Vagina (tissue), 2 donors: ENCODE measurements around the gene ACTR1A. TPM values are rescaled to one million over a fixed set of nuclear protein-coding genes. Genes with fewer than 3 reads are reported as not detected.

Experiments
- DNase-seq, 2 donors: peaks; one replicate each; pipeline ENCODE4 v3.0.0-alpha.2; 2017; ENCODE audit errors: extremely low spot score in 2 of 2
- H3K27ac ChIP-seq: fragments of 200-600 bp; sonication (generic); one replicate; pipeline ENCODE4 v1.5.1; 2019
- H3K27me3 ChIP-seq: fragments of 200-600 bp; sonication (generic); one replicate; pipeline ENCODE4 v1.5.1; 2019
- H3K36me3 ChIP-seq, 2 donors: fragments of 200-600 bp; sonication (generic); one replicate each; pipeline ENCODE4 v1.5.1; 2017 to 2019
- H3K4me1 ChIP-seq: fragments of 200-600 bp; sonication (generic); one replicate; pipeline ENCODE4 v1.5.1; 2019
- H3K4me3 ChIP-seq, 2 donors: fragments of 200-600 bp; sonication (generic); 1 replicate in 1 of 2; 2 replicates in 1 of 2; pipeline ENCODE4 v1.5.1; 2016 to 2019
- H3K9me3 ChIP-seq: fragments of 200-600 bp; sonication (generic); one replicate; pipeline ENCODE4 v1.5.1; 2019
- POLR2A ChIP-seq, 2 donors: fragments of 450-650 bp; IDR thresholded peaks; one replicate each; pipeline ENCODE4 v1.6.1; 2017; ENCODE audit warnings: antibody characterized with exemption in 2 of 2, mild to moderate bottlenecking in 2 of 2, moderate library complexity in 2 of 2
- POLR2AphosphoS5 ChIP-seq, 2 donors: sonication (generic); formaldehyde crosslinking; IDR thresholded peaks; one replicate each; pipeline ENCODE4 v1.9.0; 2017; ENCODE audit warnings: antibody characterized with exemption in 2 of 2, mild to moderate bottlenecking in 2 of 2, low read depth in 1 of 2; ENCODE audit not compliant: insufficient read depth in 1 of 2
- intact Hi-C: fragments of 100-400 bp; cut with DNase I; formaldehyde crosslinking; loops from one replicate; pipeline ENCODE4 v1.15.1; 2023
- total RNA-seq: library from RNA; depleted of rRNA; stranded (reverse); fragments of >200 nt; gene quantifications from one replicate; pipeline ENCODE4 v1.2.3, GENCODE V29; 2016
- TF ChIP-seq, protein P1 (sequence below), 3 experiments: fragments of 450-650 bp in 2 of 3; fragments of 200-600 bp in 1 of 3; sonication (generic) in 1 of 3; IDR thresholded peaks; one replicate each; pipeline ENCODE4 v1.5.1; 2017 to 2019; ENCODE audit warnings: antibody characterized with exemption in 3 of 3, mild to moderate bottlenecking in 2 of 3, moderate library complexity in 2 of 3

ACTR1A gene
- total RNA-seq, 1 donor from 2014 or later, result 74.2 TPM

DNA sequence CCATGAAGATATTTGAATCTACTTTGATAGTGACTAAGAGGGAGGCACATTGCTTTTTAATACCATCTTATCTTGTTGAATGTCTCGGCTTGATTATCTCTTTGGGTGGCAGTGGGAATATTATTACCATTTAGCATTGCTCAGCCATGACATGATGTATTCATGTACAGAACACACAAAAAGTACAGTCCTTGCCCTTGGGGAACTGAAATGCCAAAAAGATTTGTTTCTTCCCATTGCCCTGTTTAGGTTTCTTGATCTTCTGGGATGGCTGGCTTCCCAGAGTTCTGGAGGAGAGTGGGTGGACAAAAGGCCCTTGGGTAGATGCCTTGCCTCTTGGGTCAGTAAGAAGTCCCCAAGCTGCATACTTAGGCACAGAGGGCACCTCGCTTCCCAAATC, 25.0 kb upstream of the ACTR1A start:
- no peaks in the 10 kb centered on the region for H3K9me3 ChIP-seq
- H3K27ac ChIP-seq, result no peak overlapping the region
- TF ChIP-seq POLR2AphosphoS5 (IDR thresholded peaks at IDR 0.05; ENCODE audit: insufficient read depth in 1 of 2, low read depth in 1 of 2) (no peak), POLR2A (IDR thresholded peaks at IDR 0.05) (no peak)
- TF ChIP-seq, protein P1, sequence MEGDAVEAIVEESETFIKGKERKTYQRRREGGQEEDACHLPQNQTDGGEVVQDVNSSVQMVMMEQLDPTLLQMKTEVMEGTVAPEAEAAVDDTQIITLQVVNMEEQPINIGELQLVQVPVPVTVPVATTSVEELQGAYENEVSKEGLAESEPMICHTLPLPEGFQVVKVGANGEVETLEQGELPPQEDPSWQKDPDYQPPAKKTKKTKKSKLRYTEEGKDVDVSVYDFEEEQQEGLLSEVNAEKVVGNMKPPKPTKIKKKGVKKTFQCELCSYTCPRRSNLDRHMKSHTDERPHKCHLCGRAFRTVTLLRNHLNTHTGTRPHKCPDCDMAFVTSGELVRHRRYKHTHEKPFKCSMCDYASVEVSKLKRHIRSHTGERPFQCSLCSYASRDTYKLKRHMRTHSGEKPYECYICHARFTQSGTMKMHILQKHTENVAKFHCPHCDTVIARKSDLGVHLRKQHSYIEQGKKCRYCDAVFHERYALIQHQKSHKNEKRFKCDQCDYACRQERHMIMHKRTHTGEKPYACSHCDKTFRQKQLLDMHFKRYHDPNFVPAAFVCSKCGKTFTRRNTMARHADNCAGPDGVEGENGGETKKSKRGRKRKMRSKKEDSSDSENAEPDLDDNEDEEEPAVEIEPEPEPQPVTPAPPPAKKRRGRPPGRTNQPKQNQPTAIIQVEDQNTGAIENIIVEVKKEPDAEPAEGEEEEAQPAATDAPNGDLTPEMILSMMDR (IDR thresholded peaks at IDR 0.05), result no peak
- intact Hi-C loops, result no loop called here
- peaks cover 0 to 11% of the 10 kb centered on the region in 2 donors for H3K36me3 ChIP-seq
- H3K4me1 ChIP-seq, result peaks cover 6% of the 10 kb centered on the region
- H3K27me3 ChIP-seq, result no peaks in the 10 kb centered on the region
- H3K4me3 ChIP-seq, result no peak overlapping the region
- DNase-seq, result no peak

DNA sequence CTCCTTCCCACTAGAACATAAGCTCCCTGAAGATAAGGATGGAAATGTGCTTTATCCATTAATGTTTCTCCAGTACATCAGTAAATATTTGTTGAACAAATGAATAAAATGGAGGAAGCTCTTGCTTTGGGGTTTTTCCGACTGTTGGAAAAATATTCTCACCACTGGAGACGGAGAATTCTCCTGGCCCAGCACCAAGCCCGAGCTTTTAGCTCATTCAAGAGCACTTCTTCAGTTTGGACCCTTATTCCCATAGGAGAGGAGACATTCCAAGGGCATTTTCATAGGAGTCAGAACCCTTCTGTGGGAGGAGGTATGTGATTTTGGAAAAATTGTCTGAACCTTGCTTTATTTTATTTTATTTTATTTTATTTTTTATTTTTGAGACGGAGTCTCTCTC, 22.2 kb upstream of the ACTR1A start:
- H3K36me3 ChIP-seq, result peaks cover 0 to 11% of the 10 kb centered on the region in 2 donors
- no peak for DNase-seq
- intact Hi-C loops, result no loop called here
- H3K27ac ChIP-seq, result no peak overlapping the region
- TF ChIP-seq POLR2A (IDR thresholded peaks at IDR 0.05) (no peak), POLR2AphosphoS5 (IDR thresholded peaks at IDR 0.05; ENCODE audit: insufficient read depth in 1 of 2, low read depth in 1 of 2) (no peak)
- TF ChIP-seq, protein P1 (IDR thresholded peaks at IDR 0.05), result no peak
- H3K27me3 ChIP-seq, result no peaks in the 10 kb centered on the region
- no peak overlapping the region for H3K4me3 ChIP-seq
- H3K9me3 ChIP-seq, result no peaks in the 10 kb centered on the region
- peaks cover 6% of the 10 kb centered on the region for H3K4me1 ChIP-seq

DNA sequence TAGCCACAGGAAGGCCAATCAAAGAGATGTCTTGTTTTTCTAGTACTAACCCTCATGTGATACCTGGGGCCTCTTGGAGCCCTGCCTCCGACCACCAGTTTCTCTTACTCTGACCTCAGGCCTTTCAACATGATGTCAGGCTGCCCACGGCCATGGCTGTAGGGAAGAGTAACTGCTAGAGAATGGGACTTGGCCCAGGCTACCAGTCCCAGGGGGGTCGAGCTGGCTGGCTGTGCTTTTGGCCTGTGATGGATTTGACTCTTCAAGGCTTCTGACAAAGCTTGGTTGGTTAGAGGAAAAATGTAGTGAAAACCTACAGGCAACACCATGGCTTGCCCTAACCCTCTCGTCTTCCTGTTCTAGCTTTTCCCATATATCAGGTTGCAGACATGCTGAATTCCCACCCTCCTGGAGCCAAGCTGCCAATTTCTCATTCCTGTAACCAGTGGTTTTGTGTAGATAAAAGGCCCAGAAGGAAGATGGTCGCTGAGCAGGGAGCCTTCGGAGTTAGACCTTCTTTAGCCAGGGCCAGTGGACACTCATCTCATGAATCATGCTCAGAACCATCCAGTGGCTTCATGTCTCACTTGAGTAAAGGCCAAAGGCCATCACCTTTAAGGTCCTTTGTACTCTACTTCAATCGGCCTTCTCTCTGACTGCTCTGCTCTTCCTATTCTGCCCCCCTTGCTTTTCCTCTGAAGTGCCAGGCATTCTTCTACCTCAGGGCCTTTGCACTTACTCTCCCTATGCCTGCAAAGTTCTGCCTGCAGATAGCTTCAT, 20.9 kb upstream of the ACTR1A start:
- Histone ChIP-seq H3K4me3 (no peak overlapping the region), H3K4me1 (peaks cover 6% of the 10 kb centered on the region), H3K36me3 (peaks cover 0 to 11% of the 10 kb centered on the region in 2 donors), H3K9me3 (no peaks in the 10 kb centered on the region), H3K27me3 (no peaks in the 10 kb centered on the region), H3K27ac (no peak overlapping the region)
- TF ChIP-seq, protein P1 (IDR thresholded peaks at IDR 0.05), result no peak
- no peak for TF ChIP-seq POLR2A (IDR thresholded peaks at IDR 0.05)
- no peak for TF ChIP-seq POLR2AphosphoS5 (IDR thresholded peaks at IDR 0.05; ENCODE audit: insufficient read depth in 1 of 2, low read depth in 1 of 2)
- intact Hi-C loops, result no loop called here
- DNase-seq, result no peak

DNA sequence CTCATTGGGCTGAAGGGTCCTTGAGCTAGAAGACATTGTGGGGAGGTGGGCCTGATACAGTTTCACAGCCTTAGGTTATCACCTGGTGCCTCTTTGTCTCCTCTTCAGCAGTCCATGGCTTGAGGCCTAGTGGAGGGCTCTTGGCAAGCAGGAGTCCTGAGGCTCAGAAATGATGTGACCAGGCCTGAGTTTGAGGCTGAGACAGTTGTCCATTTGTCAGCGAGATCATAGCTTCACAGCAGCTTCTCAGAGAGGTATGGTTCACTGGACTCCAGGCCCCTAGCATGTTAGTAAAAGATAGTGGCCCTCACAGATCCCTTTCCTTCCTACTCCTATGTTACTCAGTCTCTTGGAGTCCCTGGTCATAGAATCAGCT, 20.4 kb upstream of the ACTR1A start:
- TF ChIP-seq POLR2A (IDR thresholded peaks at IDR 0.05) (no peak), POLR2AphosphoS5 (IDR thresholded peaks at IDR 0.05; ENCODE audit: insufficient read depth in 1 of 2, low read depth in 1 of 2) (no peak)
- TF ChIP-seq, protein P1 (IDR thresholded peaks at IDR 0.05), result no peak
- Histone ChIP-seq H3K9me3 (no peaks in the 10 kb centered on the region), H3K27ac (no peak overlapping the region), H3K36me3 (peaks cover 0 to 11% of the 10 kb centered on the region in 2 donors), H3K4me1 (peaks cover 6% of the 10 kb centered on the region), H3K4me3 (no peak overlapping the region), H3K27me3 (no peaks in the 10 kb centered on the region)
- no peak for DNase-seq
- intact Hi-C loops, result no loop called here

DNA sequence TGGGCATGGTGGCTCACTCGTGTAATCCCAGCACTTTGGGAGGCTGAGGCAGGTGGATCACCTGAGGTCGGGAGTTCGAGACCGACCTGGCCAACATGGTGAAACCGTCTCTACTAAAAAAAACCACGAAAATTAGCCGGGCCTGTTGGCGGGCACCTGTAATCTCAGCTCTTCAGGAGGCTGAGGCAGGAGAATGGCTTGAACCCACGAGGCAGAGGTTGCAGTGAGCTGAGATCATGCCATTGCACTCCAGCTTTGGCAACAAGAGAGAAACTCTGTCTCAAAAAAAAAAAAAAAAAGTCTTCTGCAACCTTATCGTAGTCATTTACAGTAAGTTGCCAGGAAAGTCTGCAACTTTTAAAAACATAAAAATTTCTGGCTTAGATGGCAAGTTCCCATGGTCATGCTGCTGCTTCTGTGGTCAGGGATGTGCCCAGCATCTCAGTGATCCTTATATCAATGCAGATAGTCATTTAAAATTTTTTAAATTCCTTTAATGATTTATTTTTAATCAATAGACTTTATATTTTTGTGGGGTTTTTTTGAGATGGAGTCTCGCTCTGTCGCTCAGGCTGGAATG, 16.8 kb upstream of the ACTR1A start:
- DNase-seq, result no peak
- Histone ChIP-seq H3K27ac (no peak overlapping the region), H3K4me1 (peaks cover 6% of the 10 kb centered on the region), H3K4me3 (no peak overlapping the region), H3K9me3 (no peaks in the 10 kb centered on the region), H3K36me3 (peaks cover 0 to 6% of the 10 kb centered on the region in 2 donors), H3K27me3 (no peaks in the 10 kb centered on the region)
- TF ChIP-seq POLR2A (IDR thresholded peaks at IDR 0.05) (no peak), POLR2AphosphoS5 (IDR thresholded peaks at IDR 0.05; ENCODE audit: insufficient read depth in 1 of 2, low read depth in 1 of 2) (no peak)
- TF ChIP-seq, protein P1 (IDR thresholded peaks at IDR 0.05), result no peak
- intact Hi-C loops, result no loop called here
